Hepatic stellate cell (primary cell): Measurements from ENCODE around the gene BAHCC1.

Experiments used
- DNase-seq: peaks from one replicate; pipeline ENCODE4 v3.0.0; 2011; ENCODE audit warnings: low spot score

BAHCC1 gene

GRCh38 chr17:81367171-81367570 is 28.1 kb upstream of the BAHCC1 start:
- DNase-seq: no peak

- DNase-seq: no peak
Observed at GRCh38 chr17:81368161-81369022, 26.9 kb upstream of the BAHCC1 start.

- DNase-seq: no peak
Observed at GRCh38 chr17:81370294-81370693, 25.0 kb upstream of the BAHCC1 start.

- peak; percentile 59 for DNase-seq
Observed at GRCh38 chr17:81371910-81372760, 23.1 kb upstream of the BAHCC1 start.

- DNase-seq: no peak
Observed at GRCh38 chr17:81373536-81374160, 21.6 kb upstream of the BAHCC1 start.

DNA sequence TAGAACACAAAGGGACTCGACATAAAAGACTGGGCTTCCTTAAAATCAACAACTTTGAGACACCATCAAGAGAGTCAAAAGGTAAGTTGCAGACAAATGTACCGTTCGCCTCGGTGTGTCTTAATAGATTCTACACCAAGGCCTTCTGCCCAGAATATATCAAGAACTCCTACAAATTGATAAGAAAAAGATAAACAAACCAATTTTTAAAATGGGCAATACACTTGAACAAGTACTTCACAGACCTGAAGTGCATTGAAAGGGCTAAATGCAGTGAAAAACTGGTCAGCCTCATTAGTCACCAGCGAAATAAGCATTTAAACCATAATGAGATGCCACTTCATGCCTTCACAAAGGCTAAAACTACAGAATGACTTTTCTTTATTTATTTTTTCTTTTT is 20.4 kb upstream of the BAHCC1 start:
- DNase-seq: no peak

- no peak for DNase-seq
Observed at GRCh38 chr17:81376946-81377714, 18.1 kb upstream of the BAHCC1 start.

GRCh38 chr17:81378941-81379511 is 16.2 kb upstream of the BAHCC1 start:
- DNase-seq: no peak

- DNase-seq: no peak
Observed at GRCh38 chr17:81379523-81379942, 15.7 kb upstream of the BAHCC1 start.

DNA sequence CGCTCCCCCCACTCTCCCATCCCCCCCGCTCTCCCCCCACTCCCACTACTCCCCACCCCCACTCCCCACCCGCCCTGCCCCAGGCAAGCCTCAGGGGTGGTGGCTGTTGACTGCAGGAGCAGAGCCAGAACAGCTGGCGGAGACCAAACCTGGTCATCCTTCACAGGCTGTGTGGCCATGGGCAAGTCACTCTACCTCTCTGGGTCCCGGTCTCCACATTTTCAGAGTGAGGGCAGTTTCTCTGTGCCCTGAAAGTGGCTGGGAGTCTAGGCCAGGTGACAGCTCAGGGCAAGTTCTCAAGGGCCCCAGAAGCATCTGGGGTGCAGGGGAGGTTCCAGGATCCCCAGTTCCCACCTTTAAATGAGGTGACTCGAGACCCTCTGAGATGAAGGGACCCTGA is 15.1 kb upstream of the BAHCC1 start:
- DNase-seq: no peak

DNA sequence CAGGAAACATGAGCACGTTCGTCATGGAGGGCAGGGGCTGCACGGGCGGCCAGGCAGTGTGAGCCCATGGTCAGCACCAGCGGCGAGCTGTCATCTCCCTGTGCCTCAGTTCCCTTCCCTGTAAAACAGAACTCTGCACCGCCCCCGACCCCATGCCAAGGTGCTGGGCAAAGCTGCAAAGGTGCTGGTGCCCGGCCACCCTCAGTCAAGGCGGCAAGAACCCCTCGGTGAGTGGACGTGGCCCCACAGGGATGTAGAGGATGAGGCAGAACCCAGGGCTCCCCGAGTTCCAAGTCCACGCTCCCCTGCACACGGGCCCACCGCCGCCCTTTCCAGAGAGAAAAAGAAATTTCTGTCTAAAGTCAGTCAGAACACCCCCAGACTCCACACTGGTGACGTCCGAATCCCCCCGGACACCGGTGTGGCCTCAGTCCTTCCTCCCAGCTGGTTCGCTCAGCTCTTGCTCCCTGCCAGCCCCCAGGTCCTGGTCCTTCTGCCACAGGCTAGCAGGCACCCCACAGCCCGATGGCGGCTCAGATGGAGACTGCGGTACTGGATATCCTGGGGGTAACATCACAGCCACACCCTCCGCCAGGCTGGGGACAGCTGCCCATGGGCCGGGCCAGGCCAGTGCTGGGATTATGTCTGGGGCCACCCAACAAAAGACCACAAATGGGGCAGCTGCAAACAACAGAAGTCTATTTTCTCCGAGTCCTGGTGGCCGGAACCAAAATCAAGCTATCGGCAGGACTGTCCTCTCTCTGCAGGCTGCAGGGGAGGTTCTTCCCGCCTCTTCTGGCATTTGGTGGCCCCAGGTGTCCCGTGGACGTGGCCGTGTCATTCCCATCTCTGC is 14.4 kb upstream of the BAHCC1 start:
- no peak for DNase-seq

DNA sequence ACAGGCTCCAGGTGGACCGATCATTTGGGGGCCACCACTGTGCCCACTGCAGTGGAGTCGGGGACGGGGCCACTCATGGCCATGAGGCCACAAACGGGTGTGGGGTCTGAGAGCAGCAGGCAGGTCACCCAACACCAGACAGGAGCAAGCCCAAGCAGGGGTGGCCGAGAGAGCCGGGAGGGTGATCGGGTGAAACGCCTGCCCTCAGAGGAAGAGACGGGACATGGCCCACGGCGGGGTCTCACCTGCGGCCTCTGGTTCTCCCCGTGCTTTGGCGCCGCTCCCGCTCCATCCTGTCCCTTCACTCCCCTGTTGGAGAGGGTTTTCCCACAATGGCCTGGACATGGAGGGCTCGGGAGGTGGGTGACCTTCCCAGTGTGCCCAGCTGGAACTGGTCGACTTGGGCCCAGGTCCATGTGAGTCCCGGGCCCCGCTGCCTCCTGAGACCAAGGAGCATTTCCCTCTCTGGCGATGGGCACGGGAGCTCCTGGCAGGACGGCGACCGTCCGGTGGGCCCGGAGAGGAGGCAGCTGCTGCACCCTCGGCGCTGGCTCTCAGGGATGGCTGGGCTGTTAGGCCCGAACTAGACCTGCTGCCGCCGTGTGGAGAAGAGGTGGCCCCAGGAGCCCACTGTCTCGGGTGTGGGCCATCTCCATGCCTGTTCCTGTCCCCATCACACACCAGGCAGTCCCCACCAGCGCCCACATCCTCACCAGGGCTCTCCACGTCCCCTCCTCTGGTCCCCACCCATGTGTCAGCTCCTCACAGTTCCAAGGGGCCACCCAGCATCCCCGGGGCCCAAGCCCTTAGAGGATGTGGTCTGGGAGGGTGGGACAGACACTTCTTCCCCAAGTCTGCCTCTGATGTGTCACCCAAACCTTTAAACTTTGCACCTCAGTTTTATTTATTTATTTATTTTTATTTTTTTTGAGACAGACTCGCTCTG is 13.4 kb upstream of the BAHCC1 start:
- DNase-seq: no peak

- DNase-seq: no peak
Observed at GRCh38 chr17:81382851-81383250, 12.4 kb upstream of the BAHCC1 start.

- no peak for DNase-seq
Observed at GRCh38 chr17:81383504-81384421, 11.5 kb upstream of the BAHCC1 start.

- no peak for DNase-seq
Observed at GRCh38 chr17:81384929-81385319, 10.3 kb upstream of the BAHCC1 start.

DNA sequence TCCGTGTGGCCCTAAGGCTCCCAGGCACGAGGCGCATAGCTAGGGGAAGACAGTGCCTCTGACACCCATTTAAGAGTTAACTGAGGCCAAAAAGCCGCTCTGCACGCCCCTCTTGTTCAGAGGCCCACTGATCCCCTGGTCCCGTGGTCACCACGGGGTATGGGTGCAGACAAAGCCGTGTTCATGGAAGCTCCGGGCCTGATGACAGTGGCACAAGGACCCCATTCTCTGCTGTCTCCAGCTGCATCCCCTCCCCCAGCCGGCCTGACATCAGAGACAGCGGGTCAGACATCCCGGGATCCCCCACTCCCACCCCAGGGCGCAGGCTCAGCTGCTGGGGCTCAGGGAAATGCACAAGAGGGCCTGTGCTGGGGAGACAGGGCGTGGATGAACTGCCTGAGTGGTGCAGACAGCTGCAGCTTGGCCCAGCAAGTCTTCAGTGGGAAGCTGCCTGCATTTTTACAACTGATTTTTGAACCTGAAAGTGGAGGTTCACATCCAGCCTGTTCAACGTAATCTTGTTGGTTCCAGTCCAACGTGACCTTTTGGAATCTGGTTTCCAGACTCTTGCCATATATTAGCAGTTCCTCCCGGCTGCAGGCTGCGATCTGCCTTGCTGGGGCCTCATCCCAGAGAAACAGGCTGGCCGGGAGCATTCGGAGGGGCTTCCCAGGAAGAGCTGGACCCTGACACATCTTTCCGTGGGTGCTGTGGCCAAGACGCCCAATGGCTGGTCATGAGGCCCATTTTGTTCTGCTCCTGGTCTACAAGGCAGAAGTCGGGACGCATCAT is 9.7 kb upstream of the BAHCC1 start:
- DNase-seq: no peak

DNA sequence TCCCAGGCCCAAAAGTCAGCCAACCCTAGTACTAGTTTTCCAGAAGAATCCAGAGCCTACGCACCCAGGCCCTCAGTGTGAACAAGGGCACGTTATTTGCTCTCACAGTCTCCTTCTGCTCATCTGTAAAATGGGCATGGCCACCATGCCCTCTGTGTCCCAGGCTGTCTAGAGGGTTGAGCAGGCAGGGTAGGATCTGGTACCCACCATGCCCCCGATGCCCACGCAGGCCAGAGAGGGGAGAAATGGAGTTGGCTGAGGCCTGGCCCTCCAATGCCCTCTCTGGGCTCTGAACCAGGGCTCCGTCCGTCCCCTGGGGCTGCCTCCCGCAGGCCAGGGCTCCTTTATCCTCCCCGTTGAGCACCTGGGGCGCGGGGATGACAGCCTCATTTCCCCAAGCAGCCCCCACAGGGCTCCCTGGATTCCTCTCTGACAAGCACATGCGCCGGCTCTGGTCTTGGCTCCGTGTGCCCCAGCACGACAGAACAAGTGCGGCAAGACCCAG is 9.1 kb upstream of the BAHCC1 start:
- no peak for DNase-seq
